Vagina (tissue), 2 donors: ENCODE data around the gene VPS51. TPM values are rescaled to one million over a fixed set of nuclear protein-coding genes. Genes with fewer than 3 reads are reported as not detected.

Source experiments
- DNase-seq, 2 donors: peaks; one replicate each; pipeline ENCODE4 v3.0.0-alpha.2; 2017; ENCODE audit errors: extremely low spot score in 2 of 2
- H3K27ac ChIP-seq: fragments of 200-600 bp; sonication (generic); one replicate; pipeline ENCODE4 v1.5.1; 2019
- H3K27me3 ChIP-seq: fragments of 200-600 bp; sonication (generic); one replicate; pipeline ENCODE4 v1.5.1; 2019
- H3K36me3 ChIP-seq, 2 donors: fragments of 200-600 bp; sonication (generic); one replicate each; pipeline ENCODE4 v1.5.1; 2017 to 2019
- H3K4me1 ChIP-seq: fragments of 200-600 bp; sonication (generic); one replicate; pipeline ENCODE4 v1.5.1; 2019
- H3K4me3 ChIP-seq, 2 donors: fragments of 200-600 bp; sonication (generic); 1 replicate in 1 of 2; 2 replicates in 1 of 2; pipeline ENCODE4 v1.5.1; 2016 to 2019
- H3K9me3 ChIP-seq: fragments of 200-600 bp; sonication (generic); one replicate; pipeline ENCODE4 v1.5.1; 2019
- CTCF ChIP-seq, 3 experiments: fragments of 450-650 bp in 2 of 3; fragments of 200-600 bp in 1 of 3; sonication (generic) in 1 of 3; IDR thresholded peaks; one replicate each; pipeline ENCODE4 v1.5.1; 2017 to 2019; ENCODE audit warnings: antibody characterized with exemption in 3 of 3, mild to moderate bottlenecking in 2 of 3, moderate library complexity in 2 of 3
- POLR2A ChIP-seq, 2 donors: fragments of 450-650 bp; IDR thresholded peaks; one replicate each; pipeline ENCODE4 v1.6.1; 2017; ENCODE audit warnings: antibody characterized with exemption in 2 of 2, mild to moderate bottlenecking in 2 of 2, moderate library complexity in 2 of 2
- POLR2AphosphoS5 ChIP-seq, 2 donors: sonication (generic); formaldehyde crosslinking; IDR thresholded peaks; one replicate each; pipeline ENCODE4 v1.9.0; 2017; ENCODE audit warnings: antibody characterized with exemption in 2 of 2, mild to moderate bottlenecking in 2 of 2, low read depth in 1 of 2; ENCODE audit not compliant: insufficient read depth in 1 of 2
- intact Hi-C: fragments of 100-400 bp; cut with DNase I; formaldehyde crosslinking; loops from one replicate; pipeline ENCODE4 v1.15.1; 2023
- total RNA-seq: library from RNA; depleted of rRNA; stranded (reverse); fragments of >200 nt; gene quantifications from one replicate; pipeline ENCODE4 v1.2.3, GENCODE V29; 2016

The VPS51 gene
- total RNA-seq, 1 donor from 2014 or later, result 191 TPM

- Histone ChIP-seq H3K9me3 (no peaks in the 10 kb centered on the region), H3K27me3 (no peaks in the 10 kb centered on the region), H3K4me1 (peaks cover 30% of the 10 kb centered on the region), H3K36me3 (peaks cover 0 to 18% of the 10 kb centered on the region in 2 donors), H3K4me3 (peak overlapping the region; percentile 87 to 89), H3K27ac (peak overlapping the region; percentile 94)
- intact Hi-C loops, result loop anchor here (2.0 kb wide), 1 partner anchor 45 kb away; the partner anchor contains the start of gene CAPN1
- TF ChIP-seq POLR2AphosphoS5 (IDR thresholded peaks at IDR 0.05; ENCODE audit: insufficient read depth in 1 of 2, low read depth in 1 of 2), result no peak
- no peak for TF ChIP-seq POLR2A (IDR thresholded peaks at IDR 0.05)
- no peak for TF ChIP-seq CTCF (IDR thresholded peaks at IDR 0.05)
- DNase-seq, result no peak
Observed at GRCh38 chr11:65135633-65136145, 39.7 kb downstream of the VPS51 start.

- H3K27me3 ChIP-seq, result no peaks in the 10 kb centered on the region
- H3K36me3 ChIP-seq, result peaks cover 0 to 9% of the 10 kb centered on the region in 2 donors
- no peak overlapping the region for H3K27ac ChIP-seq
- TF ChIP-seq POLR2A (IDR thresholded peaks at IDR 0.05) (no peak), POLR2AphosphoS5 (IDR thresholded peaks at IDR 0.05; ENCODE audit: insufficient read depth in 1 of 2, low read depth in 1 of 2) (no peak), CTCF (IDR thresholded peaks at IDR 0.05) (no peak)
- no peak for DNase-seq
- intact Hi-C loops, result no loop called here
- no peak overlapping the region for H3K4me3 ChIP-seq
- no peaks in the 10 kb centered on the region for H3K9me3 ChIP-seq
- peaks cover 30% of the 10 kb centered on the region for H3K4me1 ChIP-seq
Observed at GRCh38 chr11:65136515-65137096, 40.6 kb downstream of the VPS51 start.

- H3K27ac ChIP-seq, result no peak overlapping the region
- H3K4me3 ChIP-seq, result no peak overlapping the region
- intact Hi-C loops, result no loop called here
- no peak for DNase-seq
- no peaks in the 10 kb centered on the region for H3K9me3 ChIP-seq
- H3K4me1 ChIP-seq, result no peaks in the 10 kb centered on the region
- no peaks in the 10 kb centered on the region for H3K27me3 ChIP-seq
- no peaks in the 10 kb centered on the region for H3K36me3 ChIP-seq
- TF ChIP-seq CTCF (IDR thresholded peaks at IDR 0.05) (no peak), POLR2A (IDR thresholded peaks at IDR 0.05) (no peak), POLR2AphosphoS5 (IDR thresholded peaks at IDR 0.05; ENCODE audit: insufficient read depth in 1 of 2, low read depth in 1 of 2) (no peak)
Observed at GRCh38 chr11:65141896-65142494, 46.0 kb downstream of the VPS51 start.

- H3K27ac ChIP-seq, result no peak overlapping the region
- DNase-seq, result no peak
- intact Hi-C loops, result no loop called here
- H3K9me3 ChIP-seq, result no peaks in the 10 kb centered on the region
- H3K4me3 ChIP-seq, result no peak overlapping the region
- H3K36me3 ChIP-seq, result no peaks in the 10 kb centered on the region
- TF ChIP-seq POLR2AphosphoS5 (IDR thresholded peaks at IDR 0.05; ENCODE audit: insufficient read depth in 1 of 2, low read depth in 1 of 2) (no peak), CTCF (IDR thresholded peaks at IDR 0.05) (no peak), POLR2A (IDR thresholded peaks at IDR 0.05) (no peak)
- no peaks in the 10 kb centered on the region for H3K27me3 ChIP-seq
- H3K4me1 ChIP-seq, result peaks cover 20% of the 10 kb centered on the region
Observed at GRCh38 chr11:65147352-65148075, 51.5 kb downstream of the VPS51 start.
